Endothelial cell of umbilical vein (primary cell): ENCODE data around the gene SLCO3A1. TPM values are rescaled to one million over a fixed set of nuclear protein-coding genes. Genes with fewer than 3 reads are reported as not detected.

Source experiments
- BruUV-seq: library from RNA; stranded (reverse); fragments of 400-500 nt; replicated peaks from 2 replicates; lab custom pipeline; 2021; lab: Mats Ljungman, UMichigan
- CTCF ChIA-PET: fragments of 300-600, 350-600 bp; sonication (Branson Sonifier 250); formaldehyde crosslinking; loops from one replicate; lab custom pipeline; 2021; ENCODE audit warnings: antibody characterized with exemption, inconsistent platforms; lab: Charles Lee
- POLR2A ChIA-PET: fragments of 300-600, 350-600 bp; sonication (Branson Sonifier 250); formaldehyde crosslinking; loops from one replicate; lab custom pipeline; 2021; ENCODE audit warnings: antibody characterized with exemption, inconsistent platforms; lab: Charles Lee
- DNase-seq: peaks from one replicate; pipeline ENCODE4 v3.0.0-alpha.2; 2011; ENCODE audit warnings: low read depth, low spot score
- FAIRE-seq: peaks from 2 replicates; lab custom pipeline; 2011; peaks lifted over from hg19 to GRCh38; lab: Jason Lieb, UNC
- H2AFZ ChIP-seq: 2 replicates; pipeline ENCODE4 v1.6.0; 2012; ENCODE audit warnings: low read depth, low read length, control low read depth, inconsistent platforms
- H3K27ac ChIP-seq: 2 replicates; pipeline ENCODE4 v1.5.1; 2011; ENCODE audit warnings: low read depth, mild to moderate bottlenecking, control low read depth, low read length, moderate library complexity; ENCODE audit not compliant: insufficient read depth
- H3K27me3 ChIP-seq, 2 experiments: 2 replicates each; pipeline versions ENCODE4 v1.6.0 to v1.6.1; 2011; ENCODE audit warnings: low read length in 2 of 2, mixed read lengths in 1 of 2; ENCODE audit not compliant: control insufficient read depth in 2 of 2, insufficient read depth in 2 of 2
- H3K36me3 ChIP-seq, 2 experiments: 2 replicates in 1 of 2; 3 replicates in 1 of 2; pipeline ENCODE4 v1.5.1; 2011; ENCODE audit warnings: low read length in 2 of 2, mild to moderate bottlenecking in 1 of 2, moderate library complexity in 1 of 2; ENCODE audit not compliant: control insufficient read depth in 2 of 2, insufficient read depth in 2 of 2; ENCODE audit errors: extremely low read depth in 1 of 2
- H3K4me1 ChIP-seq: 3 replicates; pipeline ENCODE4 v1.5.1; 2011; ENCODE audit warnings: mild to moderate bottlenecking, low read length; ENCODE audit not compliant: control insufficient read depth, insufficient read depth; ENCODE audit errors: extremely low read depth
- H3K4me2 ChIP-seq: 2 replicates; pipeline ENCODE4 v1.6.1; 2011; ENCODE audit warnings: low read length, control low read depth, mixed read lengths; ENCODE audit not compliant: insufficient read depth
- H3K4me3 ChIP-seq, 3 experiments: fragments of 200-600 bp in 1 of 3; sonication (generic), shearing (Covaris generic) in 1 of 3; replicated peaks in 1 of 3; 2 replicates each; pipeline ENCODE4 v1.5.1; 2011 to 2016; ENCODE audit warnings: control low read depth in 3 of 3, low read length in 3 of 3, mild to moderate bottlenecking in 2 of 3, inconsistent platforms in 1 of 3, low read depth in 1 of 3, moderate library complexity in 1 of 3; ENCODE audit not compliant: insufficient read depth in 1 of 3
- H3K79me2 ChIP-seq: 2 replicates; pipeline ENCODE4 v1.6.0; 2012; ENCODE audit warnings: low read length, inconsistent platforms; ENCODE audit not compliant: control insufficient read depth, insufficient read depth
- H3K9ac ChIP-seq: replicated peaks from 2 replicates; pipeline ENCODE3; 2011; ENCODE audit warnings: low read length, control low read depth; ENCODE audit not compliant: insufficient read depth; ENCODE audit errors: extremely low read depth
- H3K9me1 ChIP-seq: replicated peaks from 3 replicates; pipeline ENCODE4 v1.6.0; 2011; ENCODE audit warnings: mild to moderate bottlenecking, low read length; ENCODE audit not compliant: control insufficient read depth, insufficient read depth; ENCODE audit errors: extremely low read depth
- H3K9me3 ChIP-seq: replicated peaks from 2 replicates; pipeline ENCODE4 v1.5.1; 2012; ENCODE audit warnings: low read length, inconsistent platforms; ENCODE audit not compliant: control insufficient read depth, insufficient read depth
- H4K20me1 ChIP-seq: replicated peaks from 2 replicates; pipeline ENCODE3; 2011; ENCODE audit warnings: mild to moderate bottlenecking, low read length; ENCODE audit not compliant: control insufficient read depth, insufficient read depth; ENCODE audit errors: extremely low read depth
- CTCF ChIP-seq, 2 donors: IDR thresholded peaks; 1 replicate in 1 of 2; 2 replicates in 1 of 2; pipeline ENCODE4 v1.5.1; 2011; ENCODE audit warnings: low read length in 2 of 2, mild to moderate bottlenecking in 2 of 2, moderate library complexity in 2 of 2, control low read depth in 1 of 2, inconsistent platforms in 1 of 2, low read depth in 1 of 2; ENCODE audit not compliant: insufficient read depth in 1 of 2; ENCODE audit errors: extremely low read depth in 1 of 2
- EZH2 ChIP-seq: IDR thresholded peaks from 2 replicates; pipeline ENCODE4 v1.6.1; 2012; ENCODE audit warnings: borderline replicate concordance, low read depth, mild to moderate bottlenecking, moderate library complexity, low read length, inconsistent platforms; ENCODE audit not compliant: severe bottlenecking
- FOS ChIP-seq: IDR thresholded peaks from 2 replicates; pipeline ENCODE4 v1.6.1; 2011; ENCODE audit warnings: mild to moderate bottlenecking, low read length, moderate library complexity, borderline replicate concordance; ENCODE audit not compliant: insufficient read depth
- GATA2 ChIP-seq: IDR thresholded peaks from 2 replicates; pipeline ENCODE4 v1.7.0; 2011; ENCODE audit warnings: low read depth, mild to moderate bottlenecking, moderate library complexity, mixed read lengths, low read length; ENCODE audit not compliant: insufficient read length, insufficient read depth
- JUN ChIP-seq: IDR thresholded peaks from 2 replicates; pipeline ENCODE4 v1.6.1; 2011; ENCODE audit warnings: borderline replicate concordance, low read depth; ENCODE audit not compliant: insufficient read length, insufficient read depth
- MAX ChIP-seq: IDR thresholded peaks from 2 replicates; pipeline ENCODE4 v1.6.1; 2011; ENCODE audit not compliant: insufficient read depth, insufficient read length
- MYC ChIP-seq: IDR thresholded peaks from one replicate; pipeline ENCODE4 v1.6.1; 2011; ENCODE audit warnings: mild to moderate bottlenecking, low read depth, low read length
- POLR2A ChIP-seq: IDR thresholded peaks from 2 replicates; pipeline ENCODE4 v1.6.1; 2012; ENCODE audit warnings: low read depth, mild to moderate bottlenecking, control low read depth, low read length
- POLR2AphosphoS5 ChIP-seq: IDR thresholded peaks from 2 replicates; pipeline ENCODE4 v1.6.1; 2012; ENCODE audit warnings: low read depth, mild to moderate bottlenecking, control low read depth, low read length, moderate library complexity; ENCODE audit not compliant: insufficient read depth
- dilution Hi-C: fragments of 300-500 bp; cut with MboI; formaldehyde crosslinking; loops from one replicate; pipeline ENCODE4 v1.15.0; 2019; ENCODE audit warnings: low sequenced_read_pairs; ENCODE audit not compliant: extremely low pct_ligation_motif_present
- intact Hi-C: fragments of 100-400 bp; cut with micrococcal nuclease; formaldehyde crosslinking; loops from one replicate; pipeline ENCODE4 v1.10.0; 2022
- polyA plus RNA-seq, 4 experiments: library from polyadenylated mRNA; depleted of rRNA in 3 of 4; stranded (reverse) in 3 of 4; unstranded in 1 of 4; fragments of >200 nt; gene quantifications; 2 replicates each; pipeline versions ENCODE4 v1.2.1 to v1.2.3, GENCODE V29; 2011 to 2012; ENCODE audit warnings: missing spikeins in 1 of 4
- total RNA-seq: library from RNA; stranded (reverse); gene quantifications from 2 replicates; pipeline ENCODE4 v1.2.3, GENCODE V29; 2021

Gene SLCO3A1
- total and polyA plus RNA-seq, 2 donors (not counting 3 experiments of a cell fraction or from before 2014, with no cell fraction given) = 0.88 to 0.92 TPM

- TF ChIP-seq EZH2 = no peak
- TF ChIP-seq POLR2A = no peak
- no peak for TF ChIP-seq CTCF (IDR thresholded peaks at IDR 0.05; ENCODE audit: extremely low read depth in 1 of 2, insufficient read depth in 1 of 2, low read depth in 1 of 2, low read length in 2 of 2)
- TF ChIP-seq GATA2 = no peak
- TF ChIP-seq JUN = no peak
- no peak for TF ChIP-seq FOS
- TF ChIP-seq POLR2AphosphoS5 = no peak
- no peak for TF ChIP-seq MAX
- TF ChIP-seq MYC = no peak
- ChIA-PET CTCF (no interaction called here), POLR2A (no interaction called here)
- Histone ChIP-seq H3K36me3 (no peaks in the 10 kb centered on the region), H4K20me1 (no peaks in the 10 kb centered on the region), H3K27ac (no peak overlapping the region), H3K79me2 (no peaks in the 10 kb centered on the region), H3K9me1 (no peaks in the 10 kb centered on the region), H2AFZ (no peak overlapping the region), H3K4me1 (no peaks in the 10 kb centered on the region), H3K9me3 (no peaks in the 10 kb centered on the region), H3K27me3 (no peaks in the 10 kb centered on the region), H3K9ac (no peak overlapping the region), H3K4me2 (no peak overlapping the region), H3K4me3 (no peak overlapping the region)
- BruUV-seq = no TSS peak
- no peak for DNase-seq
- dilution Hi-C loops = no loop called here
- intact Hi-C loops = no loop called here
- no peak for FAIRE-seq
Measured at GRCh38 chr15:91904942-91905341, 51.4 kb downstream of the SLCO3A1 start.
